ENCODE data around the gene ZNF598. TPM values are rescaled to one million over a fixed set of nuclear protein-coding genes. Genes with fewer than 3 reads are reported as not detected.
A peak's percentile ranks its signal among the peaks of the same experiment; 100 is the strongest.

The ZNF598 gene
- total and polyA plus RNA-seq, 2 of the 13 experiments (the other 11 are each of a cell fraction or from before 2014, with no cell fraction given) = 13.5 to 14.2 TPM

DNA sequence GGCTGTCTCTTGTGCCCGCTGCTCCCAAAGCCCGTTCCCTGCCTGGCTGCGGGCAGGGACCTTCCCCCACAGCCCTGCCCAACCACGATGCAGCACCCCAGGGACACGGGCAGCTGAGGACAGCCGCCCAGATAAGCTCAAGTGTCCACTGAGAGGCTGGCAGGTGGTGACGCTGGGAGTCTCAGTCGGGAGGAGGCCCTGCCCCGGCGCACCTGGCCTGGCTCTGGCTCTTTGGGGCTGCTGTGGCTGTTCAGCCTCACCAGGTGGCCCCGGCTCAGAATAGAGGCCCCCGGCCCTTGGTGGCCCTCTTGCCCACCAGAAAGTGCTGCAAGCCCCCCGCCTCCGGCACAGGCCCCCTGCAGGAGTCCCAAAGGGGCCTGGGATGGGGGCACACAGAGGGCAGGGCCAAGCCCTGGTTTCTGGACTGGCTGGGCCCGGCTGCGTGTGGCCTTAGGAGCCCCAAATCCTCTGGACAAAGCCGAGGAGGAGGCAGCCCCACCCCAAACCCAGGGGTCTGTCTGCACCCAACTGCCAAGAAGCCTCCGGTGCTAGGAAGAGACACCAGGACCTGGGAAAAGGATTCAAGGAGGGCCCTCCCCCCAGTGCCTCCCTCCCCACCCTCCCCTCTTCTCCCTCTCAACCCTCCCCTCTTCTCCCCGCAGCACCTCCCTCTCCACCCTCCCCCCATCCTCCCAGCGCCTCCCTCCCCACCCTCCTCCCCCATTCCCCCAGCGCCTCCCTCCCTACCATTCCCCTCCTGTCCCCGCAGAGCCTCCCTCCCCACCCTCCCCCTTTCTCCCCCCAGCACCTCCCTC is 32.8 kb upstream of the ZNF598 start:
- 92% methylated on average over 11 of the region's 22 CpGs for WGBS (ENCODE audit: low lambda C conversion rate)
- H4K20me1 ChIP-seq (ENCODE audit: insufficient read depth, low read length) = no peaks in the 10 kb centered on the region
- TF ChIP-seq, protein P1, sequence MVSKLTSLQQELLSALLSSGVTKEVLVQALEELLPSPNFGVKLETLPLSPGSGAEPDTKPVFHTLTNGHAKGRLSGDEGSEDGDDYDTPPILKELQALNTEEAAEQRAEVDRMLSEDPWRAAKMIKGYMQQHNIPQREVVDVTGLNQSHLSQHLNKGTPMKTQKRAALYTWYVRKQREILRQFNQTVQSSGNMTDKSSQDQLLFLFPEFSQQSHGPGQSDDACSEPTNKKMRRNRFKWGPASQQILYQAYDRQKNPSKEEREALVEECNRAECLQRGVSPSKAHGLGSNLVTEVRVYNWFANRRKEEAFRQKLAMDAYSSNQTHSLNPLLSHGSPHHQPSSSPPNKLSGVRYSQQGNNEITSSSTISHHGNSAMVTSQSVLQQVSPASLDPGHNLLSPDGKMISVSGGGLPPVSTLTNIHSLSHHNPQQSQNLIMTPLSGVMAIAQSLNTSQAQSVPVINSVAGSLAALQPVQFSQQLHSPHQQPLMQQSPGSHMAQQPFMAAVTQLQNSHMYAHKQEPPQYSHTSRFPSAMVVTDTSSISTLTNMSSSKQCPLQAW (CRISPR knock-in tag; IDR thresholded peaks at IDR 0.05) = no peak
- TF ChIP-seq ZNF672 (CRISPR knock-in tag; IDR thresholded peaks at IDR 0.05) (no peak), PAWR (CRISPR knock-in tag; IDR thresholded peaks at IDR 0.05; ENCODE audit: borderline replicate concordance) (no peak), RBFOX2 (IDR thresholded peaks at IDR 0.05; ENCODE audit: low read depth, low read length) (peak; percentile 43; the same call in 1 of the 2 replicates), AGO2 (optimal IDR thresholded peaks at IDR 0.05; ENCODE audit: low read depth, low read length) (peak; percentile 73)
- ChIA-PET CTCF (ENCODE audit: low intra/inter-chr PET ratio, low total read pairs) (no interaction called here), POLR2A (no interaction called here)
- H3K9me3 ChIP-seq (ENCODE audit: low read length) = no peaks in the 10 kb centered on the region
- no peaks in the 10 kb centered on the region; a peak in 1 of 5 replicates for H3K27me3 ChIP-seq (ENCODE audit: control insufficient read depth in 1 of 2, insufficient read depth in 2 of 2, low read length in 2 of 2)
- H2AFZ ChIP-seq (ENCODE audit: low read length) = no peak overlapping the region
- FAIRE-seq (no peak), DNase-seq (ENCODE audit: low spot score) (no peak), ATAC-seq (no peak)
- BruUV-seq (replicated peaks) = no TSS peak
- no peak overlapping the region for H3K27ac ChIP-seq (ENCODE audit: extremely low read length, insufficient read depth, low read length)
- peaks cover 11% of the 10 kb centered on the region for H3K79me2 ChIP-seq (ENCODE audit: insufficient read depth, low read length)
- H3K4me1 ChIP-seq (ENCODE audit: insufficient read depth, low read length) = peaks cover 63% of the 10 kb centered on the region
- H3K4me2 ChIP-seq (ENCODE audit: low read depth, low read length) = no peak overlapping the region
- in situ Hi-C loops (cut with HindIII; ENCODE audit: extremely low pct_ligation_motif_present, low pct_unique_long_range_greater_than_20kb) (no loop called here), intact Hi-C loops (cut with micrococcal nuclease; ENCODE audit: unreplicated experiment) (no loop called here)
- H3K4me3 ChIP-seq (replicated peaks in 1 of 3; ENCODE audit: insufficient read depth in 1 of 3, low read depth in 2 of 3, low read length in 3 of 3) = no peak overlapping the region
- H3K36me3 ChIP-seq (replicated peaks in 1 of 2; ENCODE audit: control insufficient read depth in 1 of 2, insufficient read depth in 2 of 2, low read length in 2 of 2) = peaks cover under 1 to 1% of the 10 kb centered on the region in 2 experiments; a peak in 4 of 5 replicates
- no peak overlapping the region for H3K9ac ChIP-seq (ENCODE audit: insufficient read depth, low read depth, low read length)

All from HepG2 (cell line).